ENCODE data around the gene DCUN1D1.

The DCUN1D1 gene

DNA sequence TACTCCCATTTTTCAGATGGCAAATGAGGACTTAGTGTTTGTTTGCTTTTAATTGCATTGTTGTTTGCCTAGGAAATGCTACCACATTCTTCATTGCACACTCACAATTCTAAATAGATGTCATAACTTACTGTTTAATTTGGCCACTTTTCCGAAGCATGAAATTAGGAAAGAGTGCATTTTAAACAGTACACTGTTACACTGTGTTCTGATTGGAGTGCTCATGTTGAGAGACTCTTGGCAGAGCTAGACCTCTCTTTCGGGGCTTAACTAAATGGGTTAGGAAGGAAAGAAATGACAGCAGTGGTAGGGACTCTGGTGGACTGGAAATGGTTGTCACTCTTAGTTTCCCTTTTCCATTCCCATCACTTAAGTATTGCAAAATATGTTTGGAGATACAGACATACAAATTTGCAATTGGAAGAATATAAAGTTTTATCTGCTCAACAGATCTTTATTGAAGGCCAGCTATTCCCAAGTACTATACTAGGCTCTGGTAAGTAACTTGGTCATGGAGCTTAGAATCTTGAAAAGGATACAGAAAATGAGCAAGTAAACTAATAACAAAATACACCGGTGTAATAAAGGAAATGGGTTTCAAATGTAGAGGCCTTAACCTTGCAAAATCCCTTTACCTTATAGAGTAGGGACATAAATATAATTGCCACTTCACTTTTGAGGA, 90.2 kb downstream of the DCUN1D1 start:
- no peak for DNase-seq (ENCODE audit: low read depth)
- TF ChIP-seq, protein P1, sequence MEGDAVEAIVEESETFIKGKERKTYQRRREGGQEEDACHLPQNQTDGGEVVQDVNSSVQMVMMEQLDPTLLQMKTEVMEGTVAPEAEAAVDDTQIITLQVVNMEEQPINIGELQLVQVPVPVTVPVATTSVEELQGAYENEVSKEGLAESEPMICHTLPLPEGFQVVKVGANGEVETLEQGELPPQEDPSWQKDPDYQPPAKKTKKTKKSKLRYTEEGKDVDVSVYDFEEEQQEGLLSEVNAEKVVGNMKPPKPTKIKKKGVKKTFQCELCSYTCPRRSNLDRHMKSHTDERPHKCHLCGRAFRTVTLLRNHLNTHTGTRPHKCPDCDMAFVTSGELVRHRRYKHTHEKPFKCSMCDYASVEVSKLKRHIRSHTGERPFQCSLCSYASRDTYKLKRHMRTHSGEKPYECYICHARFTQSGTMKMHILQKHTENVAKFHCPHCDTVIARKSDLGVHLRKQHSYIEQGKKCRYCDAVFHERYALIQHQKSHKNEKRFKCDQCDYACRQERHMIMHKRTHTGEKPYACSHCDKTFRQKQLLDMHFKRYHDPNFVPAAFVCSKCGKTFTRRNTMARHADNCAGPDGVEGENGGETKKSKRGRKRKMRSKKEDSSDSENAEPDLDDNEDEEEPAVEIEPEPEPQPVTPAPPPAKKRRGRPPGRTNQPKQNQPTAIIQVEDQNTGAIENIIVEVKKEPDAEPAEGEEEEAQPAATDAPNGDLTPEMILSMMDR (IDR thresholded peaks at IDR 0.05; ENCODE audit: low read length, missing control alignments), result no peak
- no peak overlapping the region for H3K4me3 ChIP-seq (replicated peaks; ENCODE audit: low read depth, low read length)

Measured in fibroblast of pulmonary artery (primary cell).